SK-N-SH (cell line): ENCODE data around the gene RAI1.
"Not testable (repeated sequence)": the region's sequence is repeated elsewhere in the genome, so short reads cannot be mapped to it uniquely, and the experiment has no call there.

ENCODE experiments used
- CHD2 ChIP-seq: fragments of 150-350 bp; IDR thresholded peaks from 2 replicates; pipeline ENCODE4 v1.6.1; 2018; ENCODE audit warnings: low read length; ENCODE audit not compliant: partially characterized antibody
- EP300 ChIP-seq, 2 experiments: IDR thresholded peaks; 2 replicates each; pipeline versions ENCODE4 v1.4.0 to v1.6.1; 2012; ENCODE audit warnings: borderline replicate concordance in 1 of 2, low read depth in 1 of 2, low read length in 1 of 2
- GATA2 ChIP-seq: sonication (generic); formaldehyde crosslinking; IDR thresholded peaks from 2 replicates; pipeline ENCODE4 v1.5.0; 2020; ENCODE audit warnings: mild to moderate bottlenecking, missing genetic modification reagents
- POLR2AphosphoS5 ChIP-seq: IDR thresholded peaks from 2 replicates; pipeline ENCODE4 v1.6.1; 2012; ENCODE audit warnings: low read depth, low read length
- RFX5 ChIP-seq: IDR thresholded peaks from 2 replicates; pipeline ENCODE4 v1.6.1; 2012; ENCODE audit warnings: mild to moderate bottlenecking, improper control_type of control experiment, low read length
- SMC3 ChIP-seq: IDR thresholded peaks from 2 replicates; pipeline ENCODE4 v1.6.1; 2012; ENCODE audit warnings: low read depth, low read length, improper control_type of control experiment
- TF ChIP-seq, protein P1 (sequence below): IDR thresholded peaks from 2 replicates; pipeline ENCODE4 v1.4.0; 2012; ENCODE audit warnings: low read depth
- TF ChIP-seq, protein P2 (sequence below): fragments of 200-600 bp; sonication (generic); IDR thresholded peaks from 2 replicates; pipeline ENCODE4 v1.6.1; 2017; ENCODE audit warnings: antibody characterized with exemption, mild to moderate bottlenecking, moderate library complexity

DNA sequence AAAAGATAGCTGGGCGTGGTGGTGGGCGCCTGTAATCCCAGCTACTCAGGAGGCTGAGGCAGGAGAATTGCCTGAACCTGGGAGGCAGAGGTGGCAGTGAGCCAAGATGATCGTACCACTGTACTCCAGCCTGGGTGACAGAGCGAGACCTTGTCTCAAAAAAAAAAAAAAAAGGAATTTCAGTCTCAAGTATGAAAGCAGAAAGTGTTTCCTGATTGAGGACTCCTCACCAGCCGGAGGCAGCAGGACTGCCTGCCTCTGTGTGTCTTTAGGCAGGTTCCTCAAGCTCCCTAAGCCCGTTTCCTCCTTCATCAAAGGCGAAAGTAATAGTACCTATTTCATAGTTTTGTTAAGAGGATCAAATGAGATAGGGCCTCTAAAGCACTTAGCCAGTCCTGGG, 9.0 kb downstream of the RAI1 start:
- TF ChIP-seq, protein P1, sequence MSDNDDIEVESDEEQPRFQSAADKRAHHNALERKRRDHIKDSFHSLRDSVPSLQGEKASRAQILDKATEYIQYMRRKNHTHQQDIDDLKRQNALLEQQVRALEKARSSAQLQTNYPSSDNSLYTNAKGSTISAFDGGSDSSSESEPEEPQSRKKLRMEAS, result not testable (repeated sequence)
- TF ChIP-seq, protein P2, sequence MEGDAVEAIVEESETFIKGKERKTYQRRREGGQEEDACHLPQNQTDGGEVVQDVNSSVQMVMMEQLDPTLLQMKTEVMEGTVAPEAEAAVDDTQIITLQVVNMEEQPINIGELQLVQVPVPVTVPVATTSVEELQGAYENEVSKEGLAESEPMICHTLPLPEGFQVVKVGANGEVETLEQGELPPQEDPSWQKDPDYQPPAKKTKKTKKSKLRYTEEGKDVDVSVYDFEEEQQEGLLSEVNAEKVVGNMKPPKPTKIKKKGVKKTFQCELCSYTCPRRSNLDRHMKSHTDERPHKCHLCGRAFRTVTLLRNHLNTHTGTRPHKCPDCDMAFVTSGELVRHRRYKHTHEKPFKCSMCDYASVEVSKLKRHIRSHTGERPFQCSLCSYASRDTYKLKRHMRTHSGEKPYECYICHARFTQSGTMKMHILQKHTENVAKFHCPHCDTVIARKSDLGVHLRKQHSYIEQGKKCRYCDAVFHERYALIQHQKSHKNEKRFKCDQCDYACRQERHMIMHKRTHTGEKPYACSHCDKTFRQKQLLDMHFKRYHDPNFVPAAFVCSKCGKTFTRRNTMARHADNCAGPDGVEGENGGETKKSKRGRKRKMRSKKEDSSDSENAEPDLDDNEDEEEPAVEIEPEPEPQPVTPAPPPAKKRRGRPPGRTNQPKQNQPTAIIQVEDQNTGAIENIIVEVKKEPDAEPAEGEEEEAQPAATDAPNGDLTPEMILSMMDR, result not testable (repeated sequence)
- not testable (repeated sequence) for TF ChIP-seq POLR2AphosphoS5; SMC3; GATA2; CHD2; EP300 (IDR thresholded peaks at IDR 0.05; ENCODE audit: borderline replicate concordance in 1 of 2, low read depth in 1 of 2, low read length in 1 of 2); RFX5
